Measurements from ENCODE around the gene FFAR1.

The FFAR1 gene

DNA sequence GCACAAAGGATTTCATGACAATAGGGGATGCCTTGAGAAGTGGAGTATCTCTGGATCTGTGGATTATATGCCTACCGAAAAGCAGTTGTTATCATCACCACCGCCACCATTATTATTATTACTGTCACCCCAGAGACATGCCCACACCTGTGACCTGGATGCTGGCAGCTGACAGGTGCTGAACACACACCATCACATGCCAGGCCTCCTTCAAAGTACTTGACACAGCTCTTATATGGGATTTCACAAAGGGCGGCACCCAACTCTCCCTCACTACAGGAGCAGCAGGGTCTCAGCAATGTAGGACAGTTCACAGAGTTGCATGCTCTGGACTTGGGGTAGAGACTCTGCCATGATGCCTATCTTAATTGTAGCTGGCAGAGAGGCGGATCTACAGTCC lies 17.6 kb downstream of the FFAR1 start:
- no peaks in the 10 kb centered on the region for H3K79me1 ChIP-seq (replicated peaks; ENCODE audit: low read length, poor library complexity, severe bottlenecking)
- no peak overlapping the region for H4K8ac ChIP-seq (ENCODE audit: low read length)
- peaks cover 0 to 46% of the 10 kb centered on the region in 2 experiments for H3K27me3 ChIP-seq (ENCODE audit: control insufficient read depth in 1 of 2, insufficient read depth in 1 of 2, low read length in 2 of 2)
- H3K4me2 ChIP-seq (ENCODE audit: low read length, poor library complexity, severe bottlenecking): no peak overlapping the region
- no peak overlapping the region for H2AFZ ChIP-seq (ENCODE audit: low read depth, low read length)
- no peak overlapping the region for H3K27ac ChIP-seq (ENCODE audit: low read length, poor library complexity, severe bottlenecking)
- no peak overlapping the region for H4K91ac ChIP-seq (ENCODE audit: low read length)
- H3K9me3 ChIP-seq (ENCODE audit: control insufficient read depth, low read length): no peaks in the 10 kb centered on the region
- no peak overlapping the region for H3K18ac ChIP-seq (ENCODE audit: low read depth in 1 of 2, low read length in 2 of 2)
- no peak overlapping the region for H2BK5ac ChIP-seq (ENCODE audit: low read depth, low read length, poor library complexity, severe bottlenecking)
- H3K4me1 ChIP-seq (ENCODE audit: control insufficient read depth, insufficient read depth, low read depth, low read length): no peaks in the 10 kb centered on the region
- H2BK120ac ChIP-seq (ENCODE audit: low read depth, low read length): no peak overlapping the region
- DNase-seq: no peak
- 74% methylated on average over 4 of the region's 4 CpGs for WGBS
- H2AK5ac ChIP-seq (ENCODE audit: low read length, severe bottlenecking): no peak overlapping the region
- no peak overlapping the region for H3K14ac ChIP-seq (ENCODE audit: low read length in 2 of 2)
- H3K23ac ChIP-seq (ENCODE audit: low read length in 2 of 2): no peak overlapping the region
- H3K4me3 ChIP-seq (ENCODE audit: insufficient read depth in 1 of 2, low read depth in 1 of 2, low read length in 2 of 2): no peak overlapping the region
- H3K9ac ChIP-seq (ENCODE audit: low read length): no peak overlapping the region
- H2BK12ac ChIP-seq (ENCODE audit: low read length in 2 of 2): no peak overlapping the region
- no peak overlapping the region for H2BK15ac ChIP-seq (ENCODE audit: low read depth, poor library complexity, severe bottlenecking)
- H3K4ac ChIP-seq (ENCODE audit: low read depth in 1 of 2, low read length in 2 of 2): no peak overlapping the region
- no peaks in the 10 kb centered on the region for H3K36me3 ChIP-seq (ENCODE audit: control insufficient read depth in 1 of 2, insufficient read depth in 2 of 2, low read depth in 1 of 2, low read length in 2 of 2)

DNA sequence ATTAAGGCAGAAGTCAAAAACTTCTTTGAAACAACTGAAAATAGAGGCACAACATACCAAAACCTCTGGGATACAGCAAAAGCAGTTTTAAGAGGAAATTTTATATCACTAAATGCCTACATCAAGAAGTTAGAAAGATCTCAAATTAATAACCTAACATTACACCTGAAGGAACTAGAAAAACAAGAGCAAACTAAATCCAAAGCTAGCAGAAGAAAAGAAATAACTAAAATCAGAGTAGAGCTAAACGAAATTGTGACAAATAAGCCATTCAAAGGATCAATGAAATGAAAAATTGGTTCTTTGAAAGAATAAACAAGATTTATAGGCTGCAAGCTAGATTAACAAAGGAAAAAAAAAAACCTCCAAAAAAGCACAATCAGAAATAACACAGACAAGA lies 20.7 kb downstream of the FFAR1 start:
- Histone ChIP-seq H3K79me1 (replicated peaks; ENCODE audit: low read length, poor library complexity, severe bottlenecking) (no peaks in the 10 kb centered on the region), H2BK5ac (ENCODE audit: low read depth, low read length, poor library complexity, severe bottlenecking) (no peak overlapping the region), H3K4me3 (ENCODE audit: insufficient read depth in 1 of 2, low read depth in 1 of 2, low read length in 2 of 2) (no peak overlapping the region), H3K14ac (ENCODE audit: low read length in 2 of 2) (no peak overlapping the region), H3K4me1 (ENCODE audit: control insufficient read depth, insufficient read depth, low read depth, low read length) (no peaks in the 10 kb centered on the region), H3K4ac (ENCODE audit: low read depth in 1 of 2, low read length in 2 of 2) (no peak overlapping the region), H3K23ac (ENCODE audit: low read length in 2 of 2) (no peak overlapping the region), H3K18ac (ENCODE audit: low read depth in 1 of 2, low read length in 2 of 2) (no peak overlapping the region), H4K8ac (ENCODE audit: low read length) (no peak overlapping the region), H4K91ac (ENCODE audit: low read length) (no peak overlapping the region), H2BK120ac (ENCODE audit: low read depth, low read length) (no peak overlapping the region), H2BK12ac (ENCODE audit: low read length in 2 of 2) (no peak overlapping the region), H3K27me3 (ENCODE audit: control insufficient read depth in 1 of 2, insufficient read depth in 1 of 2, low read length in 2 of 2) (peaks cover 0 to 22% of the 10 kb centered on the region in 2 experiments), H3K9ac (ENCODE audit: low read length) (no peak overlapping the region), H3K27ac (ENCODE audit: low read length, poor library complexity, severe bottlenecking) (no peak overlapping the region), H3K36me3 (ENCODE audit: control insufficient read depth in 1 of 2, insufficient read depth in 2 of 2, low read depth in 1 of 2, low read length in 2 of 2) (no peaks in the 10 kb centered on the region), H2BK15ac (ENCODE audit: low read depth, poor library complexity, severe bottlenecking) (no peak overlapping the region), H2AFZ (ENCODE audit: low read depth, low read length) (no peak overlapping the region), H2AK5ac (ENCODE audit: low read length, severe bottlenecking) (no peak overlapping the region), H3K4me2 (ENCODE audit: low read length, poor library complexity, severe bottlenecking) (no peak overlapping the region), H3K9me3 (ENCODE audit: control insufficient read depth, low read length) (no peaks in the 10 kb centered on the region)
- no peak for DNase-seq
- WGBS: no CpG with 5 or more reads among the region's 1 CpG

DNA sequence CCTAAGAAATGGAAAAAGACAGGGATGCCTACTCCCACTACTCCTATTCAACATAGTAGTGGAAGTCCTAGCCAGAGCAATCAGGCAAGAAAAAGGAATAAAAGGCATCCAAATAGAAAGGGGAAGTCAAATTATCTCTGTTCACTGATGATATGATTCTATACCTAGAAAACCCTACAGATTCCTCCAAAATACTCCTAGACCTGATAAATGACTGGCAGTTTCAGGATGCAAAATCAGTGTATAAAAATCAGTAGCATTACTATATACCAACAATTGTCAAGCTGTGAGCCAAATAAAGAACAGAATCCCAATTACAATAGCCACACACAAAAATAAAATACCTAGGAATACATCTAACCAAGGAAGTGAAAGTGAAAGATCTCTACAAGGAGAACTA lies 21.8 kb downstream of the FFAR1 start:
- DNase-seq: no peak
- no peak overlapping the region for H3K27ac ChIP-seq (ENCODE audit: low read length, poor library complexity, severe bottlenecking)
- H3K79me1 ChIP-seq (replicated peaks; ENCODE audit: low read length, poor library complexity, severe bottlenecking): no peaks in the 10 kb centered on the region
- no peak overlapping the region for H3K4me2 ChIP-seq (ENCODE audit: low read length, poor library complexity, severe bottlenecking)
- no peak overlapping the region for H4K8ac ChIP-seq (ENCODE audit: low read length)
- H3K4ac ChIP-seq (ENCODE audit: low read depth in 1 of 2, low read length in 2 of 2): no peak overlapping the region
- H3K18ac ChIP-seq (ENCODE audit: low read depth in 1 of 2, low read length in 2 of 2): no peak overlapping the region
- H2BK15ac ChIP-seq (ENCODE audit: low read depth, poor library complexity, severe bottlenecking): no peak overlapping the region
- no peaks in the 10 kb centered on the region for H3K9me3 ChIP-seq (ENCODE audit: control insufficient read depth, low read length)
- H3K9ac ChIP-seq (ENCODE audit: low read length): no peak overlapping the region
- H3K27me3 ChIP-seq (ENCODE audit: control insufficient read depth in 1 of 2, insufficient read depth in 1 of 2, low read length in 2 of 2): peaks cover 0 to 22% of the 10 kb centered on the region in 2 experiments
- no peak overlapping the region for H4K91ac ChIP-seq (ENCODE audit: low read length)
- no peaks in the 10 kb centered on the region for H3K36me3 ChIP-seq (ENCODE audit: control insufficient read depth in 1 of 2, insufficient read depth in 2 of 2, low read depth in 1 of 2, low read length in 2 of 2)
- H2AK5ac ChIP-seq (ENCODE audit: low read length, severe bottlenecking): no peak overlapping the region
- no peak overlapping the region for H2AFZ ChIP-seq (ENCODE audit: low read depth, low read length)
- H3K14ac ChIP-seq (ENCODE audit: low read length in 2 of 2): no peak overlapping the region
- H2BK12ac ChIP-seq (ENCODE audit: low read length in 2 of 2): no peak overlapping the region
- H2BK120ac ChIP-seq (ENCODE audit: low read depth, low read length): no peak overlapping the region
- H3K4me1 ChIP-seq (ENCODE audit: control insufficient read depth, insufficient read depth, low read depth, low read length): no peaks in the 10 kb centered on the region
- H2BK5ac ChIP-seq (ENCODE audit: low read depth, low read length, poor library complexity, severe bottlenecking): no peak overlapping the region
- no peak overlapping the region for H3K4me3 ChIP-seq (ENCODE audit: insufficient read depth in 1 of 2, low read depth in 1 of 2, low read length in 2 of 2)
- no peak overlapping the region for H3K23ac ChIP-seq (ENCODE audit: low read length in 2 of 2)

DNA sequence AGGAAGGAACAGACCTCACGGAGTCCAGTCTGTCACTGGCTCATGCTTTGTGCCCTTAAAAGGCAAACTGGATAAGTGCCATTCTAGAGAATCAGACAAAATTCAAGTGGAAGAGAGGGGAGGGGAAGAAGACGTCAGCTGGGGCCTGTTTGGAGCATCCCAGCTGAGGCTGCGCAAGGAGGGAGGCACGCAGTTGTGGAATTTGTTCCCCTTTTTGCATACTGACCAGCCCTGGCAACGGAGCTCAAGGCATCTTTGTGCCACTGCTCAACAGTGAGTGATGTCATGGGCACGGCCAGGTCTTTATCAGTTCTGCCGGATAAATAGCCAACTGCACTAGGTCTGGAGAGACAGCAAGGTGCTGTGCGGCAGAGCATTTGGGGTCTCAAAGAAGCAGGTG lies 23.0 kb downstream of the FFAR1 start, which contains the start of gene GPR42:
TSS of gene GPR42 (plus strand) at position 347 of the 400 bp plus-strand sequence. CDS start 292 bp downstream, outside the sequence.
- Histone ChIP-seq H3K23ac (ENCODE audit: low read length in 2 of 2) (no peak within 1 kb of the TSS), H3K14ac (ENCODE audit: low read length in 2 of 2) (no peak within 1 kb of the TSS), H2BK120ac (ENCODE audit: low read depth, low read length) (no peak within 1 kb of the TSS), H3K27me3 (ENCODE audit: control insufficient read depth in 1 of 2, insufficient read depth in 1 of 2, low read length in 2 of 2) (peaks cover 0 to 12% of the 10 kb centered on the region in 2 experiments), H2BK5ac (ENCODE audit: low read depth, low read length, poor library complexity, severe bottlenecking) (no peak within 1 kb of the TSS), H2AK5ac (ENCODE audit: low read length, severe bottlenecking) (no peak within 1 kb of the TSS), H3K27ac (ENCODE audit: low read length, poor library complexity, severe bottlenecking) (no peak within 1 kb of the TSS), H3K9me3 (ENCODE audit: control insufficient read depth, low read length) (no peaks in the 10 kb centered on the region), H3K4me3 (ENCODE audit: insufficient read depth in 1 of 2, low read depth in 1 of 2, low read length in 2 of 2) (no peak within 1 kb of the TSS), H3K36me3 (ENCODE audit: control insufficient read depth in 1 of 2, insufficient read depth in 2 of 2, low read depth in 1 of 2, low read length in 2 of 2) (no peaks in the 10 kb centered on the region), H3K9ac (ENCODE audit: low read length) (no peak within 1 kb of the TSS), H3K79me1 (replicated peaks; ENCODE audit: low read length, poor library complexity, severe bottlenecking) (no peaks in the 10 kb centered on the region), H3K4ac (ENCODE audit: low read depth in 1 of 2, low read length in 2 of 2) (no peak within 1 kb of the TSS), H2BK15ac (ENCODE audit: low read depth, poor library complexity, severe bottlenecking) (no peak within 1 kb of the TSS), H3K4me1 (ENCODE audit: control insufficient read depth, insufficient read depth, low read depth, low read length) (no peaks in the 10 kb centered on the region), H4K91ac (ENCODE audit: low read length) (no peak within 1 kb of the TSS), H3K4me2 (ENCODE audit: low read length, poor library complexity, severe bottlenecking) (no peak within 1 kb of the TSS), H2AFZ (ENCODE audit: low read depth, low read length) (no peak within 1 kb of the TSS), H3K18ac (ENCODE audit: low read depth in 1 of 2, low read length in 2 of 2) (no peak within 1 kb of the TSS), H4K8ac (ENCODE audit: low read length) (no peak within 1 kb of the TSS), H2BK12ac (ENCODE audit: low read length in 2 of 2) (no peak within 1 kb of the TSS)
- 82% methylated on average over 3 of the region's 8 CpGs for WGBS
- no peak for DNase-seq

All from mesenchymal stem cell (in vitro differentiated cells and primary cell).